CD14-positive monocyte (primary cell): ENCODE measurements around the gene ARMC12. TPM values are rescaled to one million over a fixed set of nuclear protein-coding genes. Genes with fewer than 3 reads are reported as not detected.

Experiments used
- DNase-seq, 3 donors: peaks; one replicate each; pipeline ENCODE4 v3.0.0-alpha.2; 2011 to 2022
- H2AFZ ChIP-seq: 2 replicates; pipeline ENCODE4 v1.6.0; 2012; ENCODE audit warnings: mild to moderate bottlenecking, low read depth, low read length, inconsistent platforms; ENCODE audit not compliant: insufficient read depth, poor library complexity, severe bottlenecking
- H3K27ac ChIP-seq, 2 donors: 1 replicate in 1 of 2; 2 replicates in 1 of 2; pipeline ENCODE4 v1.5.1; 2012 to 2013; ENCODE audit warnings: low read length in 2 of 2, control low read depth in 1 of 2, inconsistent platforms in 1 of 2, low read depth in 1 of 2, mild to moderate bottlenecking in 1 of 2
- H3K27me3 ChIP-seq, 2 donors: one replicate each; pipeline versions ENCODE4 v1.6.0 to v1.6.1; 2011 to 2013; ENCODE audit warnings: low read length in 2 of 2; ENCODE audit not compliant: control insufficient read depth in 2 of 2, insufficient read depth in 2 of 2
- H3K36me3 ChIP-seq, 2 donors: replicated peaks in 1 of 2; 1 replicate in 1 of 2; 2 replicates in 1 of 2; pipeline versions ENCODE4 v1.5.1 to v1.6.1; 2012 to 2013; ENCODE audit warnings: low read length in 2 of 2, control low read depth in 1 of 2, inconsistent platforms in 1 of 2, mild to moderate bottlenecking in 1 of 2; ENCODE audit not compliant: insufficient read depth in 2 of 2, control insufficient read depth in 1 of 2
- H3K4me1 ChIP-seq, 2 donors: 1 replicate in 1 of 2; 2 replicates in 1 of 2; pipeline versions ENCODE4 v1.5.1 to v1.6.1; 2012 to 2013; ENCODE audit warnings: low read length in 2 of 2, control low read depth in 1 of 2, inconsistent platforms in 1 of 2, mild to moderate bottlenecking in 1 of 2, moderate library complexity in 1 of 2; ENCODE audit not compliant: insufficient read depth in 2 of 2, control insufficient read depth in 1 of 2
- H3K4me2 ChIP-seq: replicated peaks from 2 replicates; pipeline ENCODE3; 2012; ENCODE audit warnings: low read length, moderate library complexity, mild to moderate bottlenecking; ENCODE audit not compliant: poor library complexity, severe bottlenecking; ENCODE audit errors: extremely low read depth
- H3K4me3 ChIP-seq, 3 experiments: fragments of 200-600 bp in 1 of 3; sonication (generic) in 1 of 3; replicated peaks in 1 of 3; 1 replicate in 2 of 3; 2 replicates in 1 of 3; pipeline ENCODE4 v1.5.1; 2011 to 2013; ENCODE audit warnings: low read length in 3 of 3, mild to moderate bottlenecking in 3 of 3, control low read depth in 2 of 3, low read depth in 2 of 3, inconsistent platforms in 1 of 3, moderate library complexity in 1 of 3
- H3K79me2 ChIP-seq: 2 replicates; pipeline ENCODE4 v1.6.0; 2012; ENCODE audit warnings: mild to moderate bottlenecking, control low read depth, inconsistent platforms, low read length, moderate library complexity; ENCODE audit not compliant: insufficient read depth
- H3K9ac ChIP-seq: 2 replicates; pipeline ENCODE4 v1.6.0; 2017; ENCODE audit warnings: low read length, mild to moderate bottlenecking; ENCODE audit not compliant: insufficient read depth, poor library complexity, severe bottlenecking
- H3K9me3 ChIP-seq, 2 donors: replicated peaks in 1 of 2; 1 replicate in 1 of 2; 2 replicates in 1 of 2; pipeline versions ENCODE4 v1.5.1 to v1.6.1; 2012 to 2013; ENCODE audit warnings: low read length in 2 of 2, control low read depth in 1 of 2; ENCODE audit not compliant: control insufficient read depth in 1 of 2, insufficient read depth in 1 of 2
- H4K20me1 ChIP-seq: 2 replicates; pipeline ENCODE4 v1.6.0; 2012; ENCODE audit warnings: mild to moderate bottlenecking, low read length, control low read depth, moderate library complexity; ENCODE audit not compliant: insufficient read depth
- H3K27ac Mint-ChIP-seq, 7 donors: one replicate each; pipeline ENCODE4 v1.8.0; 2020; ENCODE audit warnings: mild to moderate bottlenecking in 7 of 7, mixed read lengths in 7 of 7, moderate library complexity in 6 of 7, inconsistent platforms in 2 of 7
- H3K27me3 Mint-ChIP-seq, 3 donors: one replicate each; pipeline ENCODE4 v1.8.0; 2021 to 2022; ENCODE audit warnings: low read depth in 3 of 3, mild to moderate bottlenecking in 3 of 3, mixed read lengths in 3 of 3, moderate library complexity in 3 of 3, inconsistent platforms in 1 of 3
- H3K36me3 Mint-ChIP-seq, 2 donors: one replicate each; pipeline ENCODE4 v1.8.0; 2020; ENCODE audit warnings: mixed read lengths in 2 of 2, inconsistent platforms in 1 of 2, mild to moderate bottlenecking in 1 of 2
- H3K4me1 Mint-ChIP-seq: one replicate; pipeline ENCODE4 v1.8.0; 2020; ENCODE audit warnings: mild to moderate bottlenecking, mixed read lengths
- H3K4me3 Mint-ChIP-seq, 2 donors: one replicate each; pipeline ENCODE4 v1.8.0; 2020; ENCODE audit warnings: mild to moderate bottlenecking in 2 of 2, mixed read lengths in 2 of 2, moderate library complexity in 1 of 2
- H3K9me3 Mint-ChIP-seq, 7 donors: one replicate each; pipeline ENCODE4 v1.8.0; 2020 to 2022; ENCODE audit warnings: mixed read lengths in 7 of 7, mild to moderate bottlenecking in 6 of 7, moderate library complexity in 6 of 7, inconsistent platforms in 2 of 7
- WGBS: methylation state at CpG from one replicate; pipeline ENCODE4 v1.1.5; 2013; ENCODE audit warnings: missing lambda C conversion rate; ENCODE audit not compliant: insufficient coverage; 5-methylcytosine and 5-hydroxymethylcytosine counted together
- intact Hi-C, 2 donors: fragments of 100-400 bp; cut with micrococcal nuclease; formaldehyde crosslinking; loops; one replicate each; pipeline versions ENCODE4 v1.15.0 to v1.15.1; 2023
- polyA plus RNA-seq, 3 donors: library from polyadenylated mRNA; depleted of rRNA in 1 of 3; unstranded in 2 of 3; stranded (reverse) in 1 of 3; fragments of 300-500 nt in 2 of 3; fragments of >200 nt in 1 of 3; fragmentation: Illumina TruSeq in 2 of 3; gene quantifications; 1 replicate in 2 of 3; 2 replicates in 1 of 3; pipeline ENCODE4 v1.2.3, GENCODE V29; 2012 to 2021
- TF ChIP-seq, protein P1 (sequence below): fragments of 200-600 bp; IDR thresholded peaks from one replicate; pipeline ENCODE4 v1.8.0; 2022; ENCODE audit warnings: antibody characterized with exemption, mild to moderate bottlenecking

The ARMC12 gene
- polyA plus RNA-seq, 3 donors, result 2.7 TPM; not detected in 2

DNA sequence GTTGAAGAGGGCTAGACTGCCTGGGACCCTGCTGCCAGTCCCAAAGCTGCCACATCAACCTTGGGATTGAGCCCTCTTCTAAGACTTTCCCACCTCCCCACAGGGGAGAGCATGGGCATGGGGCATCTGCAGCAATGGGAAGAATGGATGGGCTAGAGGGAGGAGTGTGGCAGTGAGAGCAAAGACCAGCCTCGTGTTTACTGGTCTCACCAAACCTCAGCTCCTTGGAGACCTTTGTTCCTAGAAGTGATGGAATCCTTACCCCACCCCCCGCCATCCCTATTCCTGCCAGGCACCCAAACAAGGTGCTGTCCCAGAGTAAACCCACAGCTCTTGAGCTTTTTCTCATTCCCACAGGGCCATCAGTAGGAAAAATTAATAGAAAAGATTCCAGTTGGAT lies 20.0 kb upstream of the ARMC12 start:
- Mint-ChIP-seq H3K27ac (peak overlapping the region in 1 of 7 donors; percentile 18), H3K9me3 (no peaks in the 10 kb centered on the region)

DNA sequence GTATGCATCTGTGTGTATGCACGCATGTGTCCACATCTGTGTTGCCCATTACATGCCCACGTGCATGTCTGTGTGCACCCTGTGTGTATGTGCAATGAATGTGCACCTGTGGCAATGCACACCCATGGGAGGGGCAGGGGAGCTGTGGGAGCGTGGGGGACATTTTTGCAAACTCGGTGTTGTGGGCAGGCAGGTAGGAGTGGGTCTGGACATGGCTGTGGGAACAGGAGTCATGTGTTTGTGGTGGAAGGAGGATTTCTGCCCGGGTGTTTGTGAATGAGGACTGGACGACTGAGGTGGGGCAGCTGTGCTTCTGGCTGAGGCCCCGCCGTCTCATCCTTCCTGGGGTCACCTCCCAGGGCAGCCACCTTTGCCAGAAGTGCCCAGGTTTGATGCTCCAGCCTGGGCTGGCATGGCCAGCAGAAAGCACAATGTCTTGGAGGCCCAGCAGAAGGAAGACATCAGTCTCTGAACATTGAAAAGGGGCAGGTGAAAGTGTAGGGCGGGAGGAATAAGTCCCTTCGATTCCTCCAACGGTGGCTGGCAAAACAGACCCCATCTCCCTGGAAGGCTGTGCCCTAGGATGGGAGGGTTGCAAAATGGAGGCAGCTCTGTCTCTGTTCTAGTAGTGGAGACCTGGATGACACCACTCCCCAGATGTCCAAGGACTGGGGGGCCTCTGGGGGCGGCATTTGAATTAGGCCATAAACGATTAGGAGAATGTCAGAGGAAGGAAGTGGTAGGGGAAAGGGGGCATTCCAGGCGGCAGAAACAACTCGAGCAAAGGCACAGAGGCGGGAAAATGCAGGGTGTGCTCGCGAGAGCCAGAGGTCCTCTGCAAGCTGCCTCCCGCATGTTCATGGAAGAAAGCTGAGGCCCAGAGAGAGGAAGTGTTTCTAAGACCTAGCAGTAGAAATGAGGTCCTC lies 19.1 kb upstream of the ARMC12 start:
- TF ChIP-seq, protein P1, sequence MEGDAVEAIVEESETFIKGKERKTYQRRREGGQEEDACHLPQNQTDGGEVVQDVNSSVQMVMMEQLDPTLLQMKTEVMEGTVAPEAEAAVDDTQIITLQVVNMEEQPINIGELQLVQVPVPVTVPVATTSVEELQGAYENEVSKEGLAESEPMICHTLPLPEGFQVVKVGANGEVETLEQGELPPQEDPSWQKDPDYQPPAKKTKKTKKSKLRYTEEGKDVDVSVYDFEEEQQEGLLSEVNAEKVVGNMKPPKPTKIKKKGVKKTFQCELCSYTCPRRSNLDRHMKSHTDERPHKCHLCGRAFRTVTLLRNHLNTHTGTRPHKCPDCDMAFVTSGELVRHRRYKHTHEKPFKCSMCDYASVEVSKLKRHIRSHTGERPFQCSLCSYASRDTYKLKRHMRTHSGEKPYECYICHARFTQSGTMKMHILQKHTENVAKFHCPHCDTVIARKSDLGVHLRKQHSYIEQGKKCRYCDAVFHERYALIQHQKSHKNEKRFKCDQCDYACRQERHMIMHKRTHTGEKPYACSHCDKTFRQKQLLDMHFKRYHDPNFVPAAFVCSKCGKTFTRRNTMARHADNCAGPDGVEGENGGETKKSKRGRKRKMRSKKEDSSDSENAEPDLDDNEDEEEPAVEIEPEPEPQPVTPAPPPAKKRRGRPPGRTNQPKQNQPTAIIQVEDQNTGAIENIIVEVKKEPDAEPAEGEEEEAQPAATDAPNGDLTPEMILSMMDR, result no peak
- Histone ChIP-seq H3K27me3 (no peaks in the 10 kb centered on the region), H3K4me2 (peak overlapping the region; percentile 76), H3K27ac (peak overlapping the region; percentile 89 to 91), H3K4me3 (peak overlapping the region in 1 of 3 experiments; percentile 74), H3K79me2 (peaks cover 6% of the 10 kb centered on the region), H3K9me3 (no peaks in the 10 kb centered on the region), H2AFZ (peak overlapping the region; percentile 77), H3K4me1 (peaks cover 54 to 62% of the 10 kb centered on the region in 2 donors), H4K20me1 (no peaks in the 10 kb centered on the region), H3K9ac (peak overlapping the region; percentile 53), H3K36me3 (no peaks in the 10 kb centered on the region)
- DNase-seq, result peak in 2 of 3 donors; percentile 28 to 41
- Mint-ChIP-seq H3K4me1 (peaks cover 64% of the 10 kb centered on the region), H3K27ac (peak overlapping the region; percentile 73 to 99 (median 94)), H3K27me3 (peaks cover 2 to 5% (median 3%) of the 10 kb centered on the region in 3 donors), H3K4me3 (peak overlapping the region; percentile 59 to 65), H3K36me3 (peaks cover 0 to 4% of the 10 kb centered on the region in 2 donors), H3K9me3 (no peaks in the 10 kb centered on the region)
- intact Hi-C loops, result no loop called here
- WGBS, result 51% methylated on average over 17 of the region's 19 CpGs

More for the DNA sequence above, 20.0 kb upstream of the ARMC12 start:
- TF ChIP-seq, protein P1, result no peak
- Histone ChIP-seq H3K9me3 (no peaks in the 10 kb centered on the region), H2AFZ (no peak overlapping the region), H4K20me1 (no peaks in the 10 kb centered on the region), H3K9ac (no peak overlapping the region), H3K27me3 (no peaks in the 10 kb centered on the region), H3K4me3 (no peak overlapping the region), H3K36me3 (no peaks in the 10 kb centered on the region), H3K4me2 (no peak overlapping the region), H3K4me1 (peaks cover 48 to 54% of the 10 kb centered on the region in 2 donors), H3K79me2 (peaks cover 3% of the 10 kb centered on the region), H3K27ac (no peak overlapping the region)
- intact Hi-C loops, result no loop called here
- no peak for DNase-seq
- no CpG with 5 or more reads among the region's 2 CpGs for WGBS
- H3K4me3 Mint-ChIP-seq, result no peak overlapping the region
- peaks cover 56% of the 10 kb centered on the region for H3K4me1 Mint-ChIP-seq
- peaks cover 0 to 4% of the 10 kb centered on the region in 2 donors for H3K36me3 Mint-ChIP-seq
- H3K27me3 Mint-ChIP-seq, result peaks cover 0 to 5% (median 1%) of the 10 kb centered on the region in 3 donors
